Frontal cortex (tissue), 4 donors: ENCODE measurements around the gene CD27. TPM values are rescaled to one million over a fixed set of nuclear protein-coding genes. Genes with fewer than 3 reads are reported as not detected.
"Not testable (repeated sequence)": the region's sequence is repeated elsewhere in the genome, so short reads cannot be mapped to it uniquely, and the experiment has no call there.

ENCODE experiments used
- DNase-seq, 2 donors: peaks; one replicate each; pipeline ENCODE4 v3.0.0; 2012; ENCODE audit warnings: low spot score in 2 of 2
- FAIRE-seq: peaks from 2 replicates; lab custom pipeline; 2012; peaks lifted over from hg19 to GRCh38; lab: Jason Lieb, UNC
- total RNA-seq: library from RNA; depleted of rRNA; stranded (reverse); fragments of >200 nt; gene quantifications from one replicate; pipeline ENCODE4 v1.2.3, GENCODE V29; 2014
- donor health status: control.
- donor health status: control.
- donor health status: control.

CD27 gene
- total RNA-seq, 1 donor from 2014 or later: 0.41 TPM

GRCh38 chr12:6459004-6459337 is 14.2 kb downstream of the CD27 start:
- DNase-seq: no peak
- FAIRE-seq: no peak

GRCh38 chr12:6460751-6461371 is 16.1 kb downstream of the CD27 start:
- no peak for DNase-seq
- FAIRE-seq: no peak

GRCh38 chr12:6461401-6462233 is 16.9 kb downstream of the CD27 start:
- FAIRE-seq (no peak), DNase-seq (no peak)

- FAIRE-seq: no peak
- DNase-seq: no peak
Observed at GRCh38 chr12:6462234-6462995, 17.7 kb downstream of the CD27 start.

GRCh38 chr12:6463216-6463615 is 18.5 kb downstream of the CD27 start:
- DNase-seq (no peak), FAIRE-seq (no peak)

GRCh38 chr12:6463858-6464257 is 19.1 kb downstream of the CD27 start:
- no peak for FAIRE-seq

GRCh38 chr12:6464531-6464930 is 19.8 kb downstream of the CD27 start:
- DNase-seq (no peak), FAIRE-seq (no peak)

More at GRCh38 chr12:6463858-6464257, 19.1 kb downstream of the CD27 start:
- no peak for DNase-seq

- DNase-seq (peak; percentile 57 to 60), FAIRE-seq (no peak)
Observed at GRCh38 chr12:6465467-6466183, 20.9 kb downstream of the CD27 start.

- FAIRE-seq: no peak
- no peak for DNase-seq
Observed at GRCh38 chr12:6466184-6466573, 21.4 kb downstream of the CD27 start.

GRCh38 chr12:6466751-6467150 is 22.0 kb downstream of the CD27 start:
- FAIRE-seq: not testable (repeated sequence)

GRCh38 chr12:6467571-6468282 is 23.0 kb downstream of the CD27 start:
- not testable (repeated sequence) for DNase-seq, FAIRE-seq

More at GRCh38 chr12:6466751-6467150, 22.0 kb downstream of the CD27 start:
- not testable (repeated sequence) for DNase-seq

- DNase-seq (no peak), FAIRE-seq (no peak)
Observed at GRCh38 chr12:6468283-6468575, 23.5 kb downstream of the CD27 start.

- DNase-seq: no peak
- FAIRE-seq: no peak
Observed at GRCh38 chr12:6469092-6469491, 24.3 kb downstream of the CD27 start.

- no peak for DNase-seq
- no peak for FAIRE-seq
Observed at GRCh38 chr12:6469609-6470374, 25.0 kb downstream of the CD27 start.

- FAIRE-seq: no peak
Observed at GRCh38 chr12:6470375-6471163, 25.8 kb downstream of the CD27 start, which contains the start of gene VAMP1. Gene VAMP1 (minus strand): TSS chr12:6470677. CDS start chr12:6470531, 146 bp downstream.

GRCh38 chr12:6471989-6472360 is 27.2 kb downstream of the CD27 start:
- no peak for FAIRE-seq
- no peak for DNase-seq

More at GRCh38 chr12:6470375-6471163, 25.8 kb downstream of the CD27 start, which contains the start of gene VAMP1:
- DNase-seq: peak; percentile 97

GRCh38 chr12:6472491-6472890 is 27.7 kb downstream of the CD27 start:
- no peak for FAIRE-seq

More at GRCh38 chr12:6472491-6472890, 27.7 kb downstream of the CD27 start:
- no peak for DNase-seq
